ENCODE results near the gene DCT. TPM values are rescaled to one million over a fixed set of nuclear protein-coding genes. Genes with fewer than 3 reads are reported as not detected.
"Not testable (repeated sequence)": the region's sequence is repeated elsewhere in the genome, so short reads cannot be mapped to it uniquely, and the experiment has no call there.

Gene DCT
- total RNA-seq (2014; rRNA removed) (not detected in 2 replicates), Bru-seq, nascent RNA (percentile 14 among the genes with signal in this experiment), BruChase-seq, experiment 1, labeled RNA remaining after a 6-hour chase (percentile 16 among the genes with signal in this experiment), BruChase-seq, experiment 2, labeled RNA remaining after a 2-hour chase (percentile 22 among the genes with signal in this experiment)
- long read RNA-seq = 0 reads

- Histone ChIP-seq H3K9ac (ENCODE audit: low read length) (no peak within 1 kb of the TSS), H3K9me2 (replicated peaks; ENCODE audit: low read length) (no peaks in the 10 kb centered on the region), H3K9me3 (ENCODE audit: low read length) (no peaks in the 10 kb centered on the region), H3K4me3 (ENCODE audit: low read length) (no peak within 1 kb of the TSS), H2AFZ (ENCODE audit: low read length) (no peak within 1 kb of the TSS), H3K27ac (ENCODE audit: low read length) (no peak within 1 kb of the TSS), H4K20me1 (ENCODE audit: low read length) (no peaks in the 10 kb centered on the region), H3K27me3 (ENCODE audit: low read length) (0 out of 2 replicates have a peak, but pooled peaks cover 9% of the 10 kb centered on the region), H3K4me1 (ENCODE audit: insufficient read depth, low read length) (no peaks in the 10 kb centered on the region), H3K4me2 (ENCODE audit: low read length) (no peak within 1 kb of the TSS), H3K36me3 (ENCODE audit: low read depth, low read length) (no peaks in the 10 kb centered on the region), H3F3A (ENCODE audit: low read length, unreplicated experiment) (no peaks in the 10 kb centered on the region), H3K79me2 (ENCODE audit: low read length) (no peaks in the 10 kb centered on the region)
- no TSS peak for BruUV-seq (replicated peaks)
- ChIA-PET CTCF (no interaction called here), POLR2A (ENCODE audit: unreplicated experiment) (interaction anchor here (0.6 kb wide), 1 partner anchor 1008 kb away, joined by 7 read pairs; no protein-coding TSS in a partner anchor)
- DNase-seq = no peak
- ATAC-seq = no peak
- intact Hi-C loops (cut with micrococcal nuclease) = no loop called here
- TF ChIP-seq EZH2phosphoT487 (IDR thresholded peaks at IDR 0.05; ENCODE audit: borderline replicate concordance, low read length) = no peak
- TF ChIP-seq EZH2 (IDR thresholded peaks at IDR 0.05; ENCODE audit: low read length, unreplicated experiment) = no peak
- TF ChIP-seq, protein P1, sequence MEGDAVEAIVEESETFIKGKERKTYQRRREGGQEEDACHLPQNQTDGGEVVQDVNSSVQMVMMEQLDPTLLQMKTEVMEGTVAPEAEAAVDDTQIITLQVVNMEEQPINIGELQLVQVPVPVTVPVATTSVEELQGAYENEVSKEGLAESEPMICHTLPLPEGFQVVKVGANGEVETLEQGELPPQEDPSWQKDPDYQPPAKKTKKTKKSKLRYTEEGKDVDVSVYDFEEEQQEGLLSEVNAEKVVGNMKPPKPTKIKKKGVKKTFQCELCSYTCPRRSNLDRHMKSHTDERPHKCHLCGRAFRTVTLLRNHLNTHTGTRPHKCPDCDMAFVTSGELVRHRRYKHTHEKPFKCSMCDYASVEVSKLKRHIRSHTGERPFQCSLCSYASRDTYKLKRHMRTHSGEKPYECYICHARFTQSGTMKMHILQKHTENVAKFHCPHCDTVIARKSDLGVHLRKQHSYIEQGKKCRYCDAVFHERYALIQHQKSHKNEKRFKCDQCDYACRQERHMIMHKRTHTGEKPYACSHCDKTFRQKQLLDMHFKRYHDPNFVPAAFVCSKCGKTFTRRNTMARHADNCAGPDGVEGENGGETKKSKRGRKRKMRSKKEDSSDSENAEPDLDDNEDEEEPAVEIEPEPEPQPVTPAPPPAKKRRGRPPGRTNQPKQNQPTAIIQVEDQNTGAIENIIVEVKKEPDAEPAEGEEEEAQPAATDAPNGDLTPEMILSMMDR (conservative IDR thresholded peaks at IDR 0.05; ENCODE audit: low read depth, low read length) = no peak
Measured at GRCh38 chr13:94479616-94480015, at the start of gene DCT. TSS of gene DCT (minus strand) at chr13:94479682. CDS start at chr13:94479255, 427 bp downstream.

GRCh38 chr13:94526956-94527355 lies 47.5 kb upstream of the DCT start:
- intact Hi-C loops (cut with micrococcal nuclease); H4K20me1 ChIP-seq (ENCODE audit: low read length); H3K36me3 ChIP-seq (ENCODE audit: low read depth, low read length); H3F3A ChIP-seq (ENCODE audit: low read length, unreplicated experiment); H3K79me2 ChIP-seq (ENCODE audit: low read length); H3K4me1 ChIP-seq (ENCODE audit: insufficient read depth, low read length); H3K9me2 ChIP-seq (replicated peaks; ENCODE audit: low read length); H2AFZ ChIP-seq (ENCODE audit: low read length); BruUV-seq (replicated peaks); H3K9ac ChIP-seq (ENCODE audit: low read length); H3K27me3 ChIP-seq (ENCODE audit: low read length); H3K27ac ChIP-seq (ENCODE audit: low read length); POLR2A ChIA-PET (ENCODE audit: unreplicated experiment); CTCF ChIA-PET; DNase-seq; H3K4me2 ChIP-seq (ENCODE audit: low read length); H3K9me3 ChIP-seq (ENCODE audit: low read length); H3K4me3 ChIP-seq (ENCODE audit: low read length); ATAC-seq: not testable (repeated sequence)

GRCh38 chr13:94525781-94526180 lies 46.3 kb upstream of the DCT start:
- no peaks in the 10 kb centered on the region for H3K9me2 ChIP-seq (replicated peaks; ENCODE audit: low read length)
- H3K79me2 ChIP-seq (ENCODE audit: low read length) = no peaks in the 10 kb centered on the region
- no TSS peak for BruUV-seq (replicated peaks)
- no peak overlapping the region for H3K4me3 ChIP-seq (ENCODE audit: low read length)
- no peaks in the 10 kb centered on the region for H4K20me1 ChIP-seq (ENCODE audit: low read length)
- no peaks in the 10 kb centered on the region for H3K4me1 ChIP-seq (ENCODE audit: insufficient read depth, low read length)
- ATAC-seq (no peak), DNase-seq (no peak)
- H3K9me3 ChIP-seq (ENCODE audit: low read length) = no peaks in the 10 kb centered on the region
- CTCF ChIA-PET = no interaction called here
- intact Hi-C loops (cut with micrococcal nuclease) = no loop called here
- H3K27ac ChIP-seq (ENCODE audit: low read length) = no peak overlapping the region
- H3F3A ChIP-seq (ENCODE audit: low read length, unreplicated experiment) = no peaks in the 10 kb centered on the region
- TF ChIP-seq EZH2 (IDR thresholded peaks at IDR 0.05; ENCODE audit: low read length, unreplicated experiment) = no peak
- no peak for TF ChIP-seq EZH2phosphoT487 (IDR thresholded peaks at IDR 0.05; ENCODE audit: borderline replicate concordance, low read length)
- TF ChIP-seq, protein P1 (conservative IDR thresholded peaks at IDR 0.05; ENCODE audit: low read depth, low read length) = no peak
- no peak overlapping the region for H3K9ac ChIP-seq (ENCODE audit: low read length)
- POLR2A ChIA-PET (ENCODE audit: unreplicated experiment) = no interaction called here
- no peak overlapping the region for H3K4me2 ChIP-seq (ENCODE audit: low read length)
- H2AFZ ChIP-seq (ENCODE audit: low read length) = no peak overlapping the region
- no peaks in the 10 kb centered on the region for H3K27me3 ChIP-seq (ENCODE audit: low read length)
- no peaks in the 10 kb centered on the region for H3K36me3 ChIP-seq (ENCODE audit: low read depth, low read length)
